Activated CD4-positive, CD25-positive, alpha-beta regulatory T cell treated with anti-CD3 and anti-CD28 coated beads, Interleukin-2, amount 50 U/mL, for 24 hours (primary cell): Measurements from ENCODE around the gene OSER1.
"Not testable (repeated sequence)": the region's sequence is repeated elsewhere in the genome, so short reads cannot be mapped to it uniquely, and the experiment has no call there.

Source experiments
- ATAC-seq, 2 donors: fragments of 150-1000 bp; cut with Tn5 transposase; one replicate each; pipeline ENCODE4 v1.10.0; 2021; ENCODE audit warnings: mild to moderate bottlenecking in 1 of 2, moderate library complexity in 1 of 2

The OSER1 gene

DNA sequence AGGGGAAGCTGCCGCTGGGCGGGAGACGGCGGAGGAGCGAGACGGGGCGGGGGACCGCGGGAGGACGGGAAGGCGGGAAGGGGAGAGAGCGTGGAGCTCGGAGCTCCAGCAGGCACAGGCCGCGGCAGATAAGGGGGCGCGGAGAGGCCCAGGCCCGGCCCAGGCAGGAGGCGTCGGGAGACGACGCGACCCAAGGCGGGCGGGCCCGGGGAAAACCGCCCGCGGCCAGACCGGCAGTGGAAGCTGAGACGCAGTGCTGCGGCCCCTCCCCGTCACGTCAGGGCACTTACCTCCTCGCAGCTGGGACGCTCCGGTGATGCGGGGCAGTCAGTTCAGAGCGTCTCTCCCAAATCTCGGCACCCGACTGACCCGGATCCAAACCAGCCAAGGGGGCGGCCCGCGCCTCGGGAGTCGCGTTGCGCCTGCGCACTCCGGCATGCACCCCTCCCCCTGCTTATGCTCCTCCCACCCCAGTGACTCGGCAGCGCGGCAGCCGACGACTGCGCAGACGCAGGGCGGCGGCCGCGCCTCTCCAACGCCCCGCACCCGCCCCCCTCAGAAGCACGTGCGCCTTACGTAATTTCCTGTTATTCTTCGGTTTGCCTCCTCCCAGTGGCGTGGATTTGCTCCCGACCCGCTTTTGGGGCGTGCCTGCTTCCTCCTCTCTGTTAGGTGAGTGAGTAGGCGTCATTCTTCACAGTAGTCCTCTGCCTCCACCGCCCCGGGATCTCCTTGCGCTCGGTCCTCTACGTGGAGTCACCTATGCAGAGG, at the start of gene OSER1:
OSER1 (minus strand) TSS at position 366 of the 771 bp plus-strand sequence. CDS start 3,814 bp downstream, outside the sequence.
- ATAC-seq = peak; percentile 89 to 90

GRCh38 chr20:44258226-44258890, 47.8 kb upstream of the OSER1 start:
- ATAC-seq = no peak

DNA sequence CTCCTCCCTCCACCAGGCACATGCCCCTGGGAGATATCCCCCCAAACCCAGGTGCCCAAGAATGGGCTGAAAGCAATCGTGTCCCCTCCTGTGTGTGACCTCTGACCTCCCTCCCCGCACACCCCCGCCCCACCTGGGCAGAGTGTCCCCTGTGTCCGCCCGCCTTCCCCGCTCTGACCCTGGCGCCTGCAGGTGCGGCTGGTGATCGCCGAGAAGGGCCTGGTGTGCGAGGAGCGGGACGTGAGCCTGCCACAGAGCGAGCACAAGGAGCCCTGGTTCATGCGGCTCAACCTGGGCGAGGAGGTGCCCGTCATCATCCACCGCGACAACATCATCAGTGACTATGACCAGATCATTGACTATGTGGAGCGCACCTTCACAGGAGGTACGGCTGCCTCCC, 46.4 kb upstream of the OSER1 start:
- no peak for ATAC-seq

DNA sequence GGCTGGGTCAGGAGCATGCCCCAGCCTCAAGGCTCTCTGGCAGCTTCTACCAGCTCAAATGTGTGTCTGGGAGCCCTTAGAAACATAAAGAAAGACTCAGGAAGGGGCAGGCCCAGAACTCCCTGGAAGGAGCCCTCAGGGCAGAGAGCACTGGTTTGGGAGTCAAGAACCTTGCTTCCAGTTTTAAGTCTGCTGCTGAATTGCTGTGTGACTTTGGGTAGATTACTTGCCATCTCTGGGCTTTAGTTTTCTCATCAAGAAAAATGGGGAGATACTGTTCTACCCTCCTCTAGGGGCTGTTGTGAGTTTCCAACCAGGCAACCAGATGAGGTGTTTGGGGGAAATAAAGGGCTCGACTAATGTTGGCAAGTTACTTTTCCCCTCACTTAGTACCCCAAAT, 45.4 kb upstream of the OSER1 start:
- no peak for ATAC-seq

DNA sequence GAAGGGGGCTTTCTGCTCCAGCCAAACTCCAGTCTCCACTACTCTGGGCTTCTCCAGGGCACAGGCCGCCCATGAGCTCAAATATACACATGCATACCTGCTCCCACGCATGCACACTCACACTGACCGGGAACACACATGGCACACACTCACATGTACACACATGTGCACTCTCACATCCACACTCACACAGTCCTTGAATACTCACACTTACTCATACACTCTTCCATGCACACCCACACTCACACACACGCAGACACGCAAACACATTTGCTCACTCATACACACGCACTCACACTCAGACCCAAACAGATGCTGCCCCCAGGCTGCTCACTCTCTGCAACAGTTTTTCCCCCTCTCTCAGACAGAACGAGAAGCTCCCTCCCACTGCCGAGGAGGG, 43.5 kb upstream of the OSER1 start:
- ATAC-seq = no peak

DNA sequence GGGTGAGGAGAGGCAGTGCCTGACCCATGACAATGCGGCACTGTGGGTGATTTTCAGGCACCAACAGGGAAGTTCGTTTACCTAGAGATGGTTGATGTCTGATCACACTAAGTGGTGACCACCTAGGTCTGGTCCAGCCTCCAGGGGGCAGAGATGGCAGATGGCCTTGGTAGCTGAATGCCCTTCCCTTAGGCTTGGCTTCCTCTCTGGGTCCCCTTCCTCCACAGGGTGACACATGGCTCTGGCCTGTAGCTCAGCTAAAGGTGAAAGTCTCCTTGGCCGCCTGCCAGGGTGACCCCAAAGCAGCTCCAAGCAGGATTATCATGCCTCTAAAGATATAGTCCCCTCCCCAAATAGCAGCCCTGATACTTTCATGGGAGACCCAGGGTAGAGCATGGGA, 43.0 kb upstream of the OSER1 start:
- no peak for ATAC-seq

DNA sequence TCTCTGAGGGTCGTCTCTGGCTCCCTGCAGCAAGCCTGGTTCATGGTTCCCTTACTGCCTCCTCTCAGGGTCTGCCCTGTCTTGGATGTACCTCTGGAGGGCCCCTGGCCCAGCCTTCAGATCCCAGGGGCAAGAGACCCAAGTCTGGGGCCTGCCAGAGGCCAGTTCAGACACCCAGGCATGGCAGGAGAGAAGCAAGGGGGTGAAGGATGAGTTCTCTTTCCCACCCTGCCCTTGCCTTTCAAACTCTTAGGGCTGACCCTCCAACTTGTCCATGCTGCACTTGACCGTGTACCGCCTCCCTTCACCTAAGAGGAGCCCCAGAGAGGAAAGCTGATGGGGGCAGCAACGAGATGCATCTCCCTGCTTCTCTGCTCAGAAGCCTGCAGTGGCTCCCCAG, 40.7 kb upstream of the OSER1 start:
- ATAC-seq = no peak

DNA sequence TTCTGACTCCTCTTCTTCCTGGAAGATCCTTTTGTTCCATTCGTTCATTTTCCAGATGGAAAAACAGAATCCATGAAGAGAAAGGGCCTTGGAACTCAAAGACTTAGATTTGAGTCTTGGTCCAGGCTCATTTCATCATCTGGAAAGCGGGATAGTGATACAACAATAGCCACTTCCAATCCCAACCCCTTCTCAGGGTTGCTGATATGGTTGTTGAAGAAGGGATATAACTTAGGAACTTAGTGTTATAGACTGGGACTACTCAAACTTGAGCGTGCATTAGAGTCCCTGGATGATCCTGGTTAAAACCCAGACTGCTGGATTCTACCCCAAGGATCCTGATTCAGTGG, 37.8 kb upstream of the OSER1 start:
- ATAC-seq = no peak

- no peak for ATAC-seq
Measured at GRCh38 chr20:44247586-44248409, 37.2 kb upstream of the OSER1 start.

DNA sequence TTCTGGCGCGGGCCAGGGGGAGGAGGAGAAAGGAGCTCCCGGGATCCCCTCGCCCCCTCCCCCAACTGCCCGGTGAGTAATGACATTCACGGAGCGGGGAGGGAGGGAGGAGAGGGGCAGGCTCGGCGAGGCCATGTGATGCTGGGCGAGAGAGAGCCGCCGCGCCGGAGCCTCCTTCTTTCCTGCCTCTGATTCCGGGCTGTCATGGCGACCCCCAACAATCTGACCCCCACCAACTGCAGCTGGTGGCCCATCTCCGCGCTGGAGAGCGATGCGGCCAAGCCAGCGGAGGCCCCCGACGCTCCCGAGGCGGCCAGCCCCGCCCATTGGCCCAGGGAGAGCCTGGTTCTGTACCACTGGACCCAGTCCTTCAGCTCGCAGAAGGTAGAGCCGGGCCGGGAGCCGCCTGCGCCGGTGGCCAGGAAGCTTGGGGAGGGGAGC, 36.6 kb upstream of the OSER1 start, which contains the start of gene GDAP1L1:
GDAP1L1 (plus strand) TSS at position 178 of the 441 bp plus-strand sequence; CDS start at position 205, 27 bp downstream.
- no peak for ATAC-seq

DNA sequence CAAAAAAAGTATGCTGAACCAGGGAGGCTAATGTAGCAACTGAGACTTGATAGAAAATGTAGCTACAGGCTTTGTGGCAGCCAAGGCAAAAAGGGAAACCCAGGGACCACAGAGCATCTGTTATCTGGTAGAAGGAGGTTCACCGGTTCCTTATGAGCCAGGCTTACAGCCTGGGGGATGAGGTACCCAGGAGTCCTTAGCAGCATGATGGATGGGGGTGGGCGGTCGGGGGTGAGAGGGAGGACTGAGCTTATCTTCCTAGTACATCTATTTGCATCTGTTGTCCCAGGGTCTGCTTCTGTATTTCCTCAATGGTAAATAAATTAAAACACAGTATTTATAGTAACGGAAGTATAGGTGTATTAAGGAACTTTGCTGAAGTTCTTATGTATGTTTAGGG, 35.4 kb upstream of the OSER1 start:
- no peak for ATAC-seq

- ATAC-seq = no peak
Measured at GRCh38 chr20:44241796-44242195, 31.2 kb upstream of the OSER1 start.

- not testable (repeated sequence) for ATAC-seq
Measured at GRCh38 chr20:44236840-44237239, 26.3 kb upstream of the OSER1 start.

- no peak for ATAC-seq
Measured at GRCh38 chr20:44235702-44236101, 25.1 kb upstream of the OSER1 start.

- no peak for ATAC-seq
Measured at GRCh38 chr20:44234566-44235317, 24.2 kb upstream of the OSER1 start.

- ATAC-seq = no peak
Measured at GRCh38 chr20:44233436-44234016, 23.0 kb upstream of the OSER1 start.

- not testable (repeated sequence) for ATAC-seq
Measured at GRCh38 chr20:44232469-44232856, 21.9 kb upstream of the OSER1 start.

DNA sequence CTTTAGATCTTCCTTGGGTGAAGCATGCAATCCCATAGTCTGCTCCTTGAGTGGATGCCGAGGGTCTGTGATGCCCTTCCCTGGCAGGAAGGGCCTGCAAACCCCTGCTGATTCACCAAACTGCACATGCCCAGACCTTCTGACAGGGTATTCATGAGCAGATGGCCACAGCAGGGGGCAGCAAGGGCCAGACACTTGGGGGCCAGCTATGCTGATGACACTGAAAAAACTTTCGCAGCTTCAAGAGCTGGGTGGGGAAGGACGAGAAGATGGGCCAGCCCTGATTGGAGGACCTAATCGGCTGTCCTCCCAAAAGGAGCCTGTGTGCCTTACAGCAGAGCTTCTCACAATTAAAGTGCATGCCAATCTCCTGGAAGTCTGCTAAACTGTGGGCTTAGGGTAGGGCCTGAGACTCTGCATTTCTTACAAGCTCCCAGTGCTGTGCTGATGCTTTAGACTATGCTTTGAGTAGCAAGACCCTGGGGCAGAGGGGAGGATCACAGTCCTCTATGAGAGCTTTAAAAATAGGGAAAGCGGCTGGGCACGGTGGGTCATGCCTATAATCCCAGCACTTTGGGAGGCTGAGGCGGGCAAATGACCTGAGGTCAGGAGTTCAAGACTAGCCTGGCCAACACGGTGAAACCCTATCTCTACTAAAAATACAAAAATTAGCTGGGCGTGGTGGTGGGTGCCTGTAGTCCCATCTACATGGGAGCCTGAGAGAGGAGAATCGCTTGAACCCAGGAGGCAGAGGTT, 21.3 kb upstream of the OSER1 start:
- ATAC-seq = no peak

- no peak for ATAC-seq
Measured at GRCh38 chr20:44231193-44231592, 20.6 kb upstream of the OSER1 start.

DNA sequence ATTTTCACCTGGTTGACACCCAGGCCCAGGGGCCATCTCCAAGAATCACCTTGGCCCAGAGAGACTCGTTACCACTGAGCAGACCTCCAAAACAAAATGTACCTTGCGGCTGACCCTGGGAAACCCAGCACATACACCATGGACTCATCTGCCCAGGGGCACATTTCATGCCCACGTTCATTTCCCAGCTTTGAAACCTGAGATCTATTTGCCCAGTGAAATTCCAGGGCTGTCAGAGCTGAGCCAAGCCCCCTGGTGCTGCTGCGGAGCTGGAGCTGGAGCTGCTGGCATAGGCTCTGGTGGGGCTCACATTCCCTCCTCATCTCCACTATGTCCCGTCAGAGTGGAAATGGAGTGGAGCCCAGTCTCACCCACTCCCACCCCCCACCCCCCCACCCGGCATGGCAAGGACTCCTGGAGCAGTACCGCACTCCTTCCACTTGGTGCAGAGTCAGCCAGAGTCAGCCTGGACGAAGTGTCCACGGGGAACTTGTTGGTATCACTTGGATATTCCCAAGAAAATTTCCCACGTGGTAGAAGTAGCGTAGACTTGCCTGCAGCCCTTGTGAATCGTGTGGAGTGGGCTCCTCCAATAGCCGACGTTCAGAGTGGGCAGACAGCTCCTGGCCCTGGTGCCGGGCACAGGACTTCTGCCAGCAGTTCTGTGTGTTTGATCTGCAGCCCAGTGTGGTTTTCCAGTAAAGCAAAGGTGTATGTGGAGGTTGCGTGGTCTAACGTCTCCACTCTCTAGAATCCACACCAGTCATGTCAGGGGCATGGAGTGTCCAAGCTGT, 18.1 kb upstream of the OSER1 start:
- ATAC-seq = no peak

- no peak for ATAC-seq
Measured at GRCh38 chr20:44224637-44225036, 14.1 kb upstream of the OSER1 start.
